Mammary epithelial cell (primary cell): ENCODE data around the gene TNFSF9.

Experiments
- CTCF ChIP-seq, 2 donors: IDR thresholded peaks in 1 of 2; conservative IDR thresholded peaks in 1 of 2; 2 replicates each; pipeline ENCODE4 v1.5.1; 2011 to 2012; ENCODE audit warnings: inconsistent platforms in 2 of 2, low read length in 2 of 2, mild to moderate bottlenecking in 2 of 2, control low read depth in 1 of 2, low read depth in 1 of 2; ENCODE audit not compliant: insufficient read depth in 1 of 2; ENCODE audit errors: extremely low read depth in 1 of 2
- EZH2 ChIP-seq: IDR thresholded peaks from 2 replicates; pipeline ENCODE4 v1.6.1; 2012; ENCODE audit warnings: low read length, inconsistent platforms, borderline replicate concordance

GRCh38 chr19:6568010-6568526 lies 37.2 kb downstream of the TNFSF9 start:
- TF ChIP-seq CTCF (conservative IDR thresholded peaks at IDR 0.05 in 1 of 2, IDR thresholded peaks at IDR 0.05 in 1 of 2; ENCODE audit: extremely low read depth in 1 of 2, insufficient read depth in 1 of 2, low read depth in 1 of 2, low read length in 2 of 2) (no peak), EZH2 (no peak)
